Neural cell (in vitro differentiated cells): ENCODE measurements around the gene MAP1LC3B.
A peak's percentile ranks its signal among the peaks of the same experiment; 100 is the strongest.

Source experiments
- CTCF ChIP-seq: fragments of 450-650 bp; IDR thresholded peaks from 2 replicates; pipeline ENCODE4 v1.5.1; 2014; ENCODE audit warnings: antibody characterized with exemption, mild to moderate bottlenecking, moderate library complexity; ENCODE audit not compliant: poor library complexity, severe bottlenecking
- EP300 ChIP-seq: fragments of 450-650 bp; conservative IDR thresholded peaks from 2 replicates; pipeline ENCODE4 v1.6.1; 2014; ENCODE audit warnings: antibody characterized with exemption, mild to moderate bottlenecking, moderate library complexity; ENCODE audit not compliant: poor library complexity, severe bottlenecking
- EZH2 ChIP-seq: fragments of 200-600, 300-800 bp; shearing (Covaris generic), sonication (generic); IDR thresholded peaks from 2 replicates; pipeline ENCODE4 v1.6.1; 2014; ENCODE audit warnings: antibody characterized with exemption, low read length, borderline replicate concordance, mild to moderate bottlenecking; ENCODE audit not compliant: insufficient read depth, poor library complexity, severe bottlenecking
- MXI1 ChIP-seq: fragments of 450-650 bp; conservative IDR thresholded peaks from 2 replicates; pipeline ENCODE4 v1.6.1; 2014; ENCODE audit warnings: antibody characterized with exemption, mild to moderate bottlenecking; ENCODE audit not compliant: poor library complexity, severe bottlenecking
- POLR2AphosphoS5 ChIP-seq: IDR thresholded peaks from 2 replicates; pipeline ENCODE4 v1.6.1; 2012
- RAD21 ChIP-seq: fragments of 450-650 bp; conservative IDR thresholded peaks from 2 replicates; pipeline ENCODE4 v1.6.1; 2014; ENCODE audit warnings: antibody characterized with exemption, mild to moderate bottlenecking, moderate library complexity
- REST ChIP-seq: IDR thresholded peaks from 2 replicates; pipeline ENCODE4 v1.6.1; 2012; ENCODE audit warnings: borderline replicate concordance
- SMC3 ChIP-seq: fragments of 450-650 bp; conservative IDR thresholded peaks from 2 replicates; pipeline ENCODE4 v1.6.1; 2014; ENCODE audit warnings: antibody characterized with exemption, mild to moderate bottlenecking, moderate library complexity; ENCODE audit not compliant: poor library complexity
- TAF1 ChIP-seq: IDR thresholded peaks from 2 replicates; pipeline ENCODE4 v1.6.1; 2012; ENCODE audit warnings: low read depth

- TF ChIP-seq EZH2 (no peak), CTCF (no peak), TAF1 (peak; percentile 97), SMC3 (no peak), POLR2AphosphoS5 (peak; percentile 98), RAD21 (no peak), EP300 (no peak), REST (peak; percentile 86), MXI1 (peak; percentile 77)
These were observed at the start of gene MAP1LC3B for GRCh38 chr16:87391950-87392820.
